Measurements from ENCODE around the gene IKZF1. TPM values are rescaled to one million over a fixed set of nuclear protein-coding genes. Genes with fewer than 3 reads are reported as not detected.

IKZF1 gene
- total RNA-seq, 1 donor from 2014 or later: 0.11 TPM

GRCh38 chr7:50317221-50317678 is 12.7 kb downstream of the IKZF1 start:
- DNase-seq (ENCODE audit: low spot score): no peak
- no peaks in the 10 kb centered on the region for H3K36me3 ChIP-seq
- H2AFZ ChIP-seq (replicated peaks): no peak overlapping the region
- H3K9ac ChIP-seq: no peak overlapping the region
- H3F3A ChIP-seq (ENCODE audit: low read depth): no peaks in the 10 kb centered on the region
- H3K27me3 Mint-ChIP-seq (ENCODE audit: insufficient read depth, low read depth): peaks cover 2% of the 10 kb centered on the region
- no peak overlapping the region for H3K4me3 ChIP-seq
- no peak overlapping the region for H3K4me2 ChIP-seq
- H3K4me3 Mint-ChIP-seq: no peak overlapping the region
- no peaks in the 10 kb centered on the region for H3K27me3 ChIP-seq
- TF ChIP-seq CTCF (IDR thresholded peaks at IDR 0.05): no peak
- TF ChIP-seq EZH2phosphoT487 (IDR thresholded peaks at IDR 0.05): no peak
- no peak for TF ChIP-seq EZH2 (IDR thresholded peaks at IDR 0.05)
- H3K4me1 Mint-ChIP-seq: peaks cover 57% of the 10 kb centered on the region
- H3K27ac Mint-ChIP-seq: no peak overlapping the region
- H3K79me2 ChIP-seq (ENCODE audit: low read depth): no peaks in the 10 kb centered on the region
- H4K20me1 ChIP-seq (ENCODE audit: low read depth): no peaks in the 10 kb centered on the region
- H3K9me3 ChIP-seq (ENCODE audit: low read depth): no peaks in the 10 kb centered on the region
- peaks cover 33% of the 10 kb centered on the region for H3K4me1 ChIP-seq
- no peaks in the 10 kb centered on the region for H3K36me3 Mint-ChIP-seq
- no peak overlapping the region for H3K27ac ChIP-seq
- H3K9me3 Mint-ChIP-seq: no peaks in the 10 kb centered on the region

- no peaks in the 10 kb centered on the region for H3K36me3 Mint-ChIP-seq
- no peak overlapping the region for H3K27ac Mint-ChIP-seq
- Histone ChIP-seq H3K27ac (no peak overlapping the region), H3K9ac (no peak overlapping the region), H3K4me1 (peaks cover 27% of the 10 kb centered on the region), H2AFZ (replicated peaks) (no peak overlapping the region), H3K4me2 (no peak overlapping the region), H3F3A (ENCODE audit: low read depth) (no peaks in the 10 kb centered on the region), H3K9me3 (ENCODE audit: low read depth) (no peaks in the 10 kb centered on the region), H4K20me1 (ENCODE audit: low read depth) (no peaks in the 10 kb centered on the region), H3K36me3 (no peaks in the 10 kb centered on the region), H3K27me3 (no peaks in the 10 kb centered on the region), H3K79me2 (ENCODE audit: low read depth) (no peaks in the 10 kb centered on the region), H3K4me3 (no peak overlapping the region)
- H3K9me3 Mint-ChIP-seq: no peaks in the 10 kb centered on the region
- no peak for DNase-seq (ENCODE audit: low spot score)
- H3K4me1 Mint-ChIP-seq: peaks cover 50% of the 10 kb centered on the region
- H3K4me3 Mint-ChIP-seq: no peak overlapping the region
- TF ChIP-seq EZH2 (IDR thresholded peaks at IDR 0.05) (no peak), CTCF (IDR thresholded peaks at IDR 0.05) (no peak), EZH2phosphoT487 (IDR thresholded peaks at IDR 0.05) (no peak)
- H3K27me3 Mint-ChIP-seq (ENCODE audit: insufficient read depth, low read depth): no peaks in the 10 kb centered on the region
These were observed 13.5 kb downstream of the IKZF1 start for GRCh38 chr7:50317697-50318669.

- Histone ChIP-seq H2AFZ (replicated peaks) (no peak overlapping the region), H3K79me2 (ENCODE audit: low read depth) (no peaks in the 10 kb centered on the region), H3K27me3 (no peaks in the 10 kb centered on the region), H3K9ac (no peak overlapping the region), H3K4me2 (no peak overlapping the region), H3K9me3 (ENCODE audit: low read depth) (no peaks in the 10 kb centered on the region), H3K4me1 (peaks cover 4% of the 10 kb centered on the region), H3F3A (ENCODE audit: low read depth) (no peaks in the 10 kb centered on the region), H4K20me1 (ENCODE audit: low read depth) (no peaks in the 10 kb centered on the region), H3K27ac (no peak overlapping the region), H3K36me3 (no peaks in the 10 kb centered on the region), H3K4me3 (no peak overlapping the region)
- TF ChIP-seq EZH2phosphoT487 (IDR thresholded peaks at IDR 0.05): no peak
- TF ChIP-seq CTCF (IDR thresholded peaks at IDR 0.05): no peak
- TF ChIP-seq EZH2 (IDR thresholded peaks at IDR 0.05): no peak
- Mint-ChIP-seq H3K4me1 (peaks cover 29% of the 10 kb centered on the region), H3K9me3 (no peaks in the 10 kb centered on the region), H3K36me3 (no peaks in the 10 kb centered on the region), H3K27ac (no peak overlapping the region), H3K27me3 (ENCODE audit: insufficient read depth, low read depth) (no peaks in the 10 kb centered on the region), H3K4me3 (no peak overlapping the region)
- DNase-seq (ENCODE audit: low spot score): no peak
These were observed 17.1 kb downstream of the IKZF1 start for GRCh38 chr7:50321487-50322067.

All from neural progenitor cell (in vitro differentiated cells).